Sigmoid colon (tissue), 4 donors: ENCODE data around the gene PLCB1.

Source experiments
- CTCF ChIP-seq, 4 experiments: fragments of 450-650 bp in 3 of 4; fragments of 200-600 bp in 1 of 4; IDR thresholded peaks; one replicate each; pipeline ENCODE4 v1.5.1; 2016 to 2019; ENCODE audit warnings: antibody characterized with exemption in 4 of 4, mild to moderate bottlenecking in 3 of 4, moderate library complexity in 2 of 4
- EP300 ChIP-seq, 4 donors: sonication (generic); formaldehyde crosslinking; IDR thresholded peaks; one replicate each; pipeline ENCODE4 v1.6.1; 2017; ENCODE audit warnings: antibody characterized with exemption in 4 of 4
- POLR2AphosphoS5 ChIP-seq, 4 donors: sonication (generic); formaldehyde crosslinking; IDR thresholded peaks; one replicate each; pipeline ENCODE4 v1.6.1; 2017; ENCODE audit warnings: antibody characterized with exemption in 4 of 4

GRCh38 chr20:8801686-8802085 is 669.6 kb downstream of the PLCB1 start:
- no peak for TF ChIP-seq CTCF (IDR thresholded peaks at IDR 0.05)
- TF ChIP-seq EP300 (IDR thresholded peaks at IDR 0.05) = no peak
- no peak for TF ChIP-seq POLR2AphosphoS5 (IDR thresholded peaks at IDR 0.05)
